K562 (cell line): ENCODE results near the gene NUP153. TPM values are rescaled to one million over a fixed set of nuclear protein-coding genes. Genes with fewer than 3 reads are reported as not detected.

ENCODE experiments used
- ILK ChIP-seq: fragments of 450-650 bp; IDR thresholded peaks from 2 replicates; pipeline ENCODE4 v1.6.1; 2016; ENCODE audit warnings: missing genetic modification characterization, low read depth, mild to moderate bottlenecking, missing compliant biosample characterization, moderate library complexity, borderline replicate concordance
- NR2C2 ChIP-seq, 2 experiments: fragments of 200-800 bp in 1 of 2; sonication (Bioruptor generic) in 1 of 2; sonication (generic) in 1 of 2; formaldehyde crosslinking in 1 of 2; IDR thresholded peaks; 2 replicates each; pipeline versions ENCODE4 v1.6.1 to v1.8.0; 2016 to 2022; ENCODE audit warnings: mild to moderate bottlenecking in 1 of 2, missing compliant biosample characterization in 1 of 2, missing genetic modification characterization in 1 of 2, missing genetic modification reagents in 1 of 2
- NR3C1 ChIP-seq: sonication (generic); formaldehyde crosslinking; IDR thresholded peaks from 2 replicates; pipeline ENCODE4 v1.8.1; 2022; ENCODE audit warnings: missing genetic modification reagents
- TAF15 ChIP-seq: fragments of 200-400 bp; formaldehyde crosslinking; IDR thresholded peaks from 2 replicates; pipeline ENCODE4 v1.6.1; 2017; ENCODE audit warnings: mild to moderate bottlenecking, low read depth, low read length, moderate library complexity
- TEAD4 ChIP-seq, 2 experiments: sonication (generic) in 1 of 2; formaldehyde crosslinking in 1 of 2; IDR thresholded peaks; 2 replicates each; pipeline versions ENCODE4 v1.6.1 to v1.8.0; 2012 to 2022; ENCODE audit warnings: borderline replicate concordance in 1 of 2, inconsistent platforms in 1 of 2, low read length in 1 of 2, mild to moderate bottlenecking in 1 of 2, missing genetic modification reagents in 1 of 2
- polyA plus RNA-seq, 8 experiments: library from polyadenylated mRNA; depleted of rRNA in 4 of 8; stranded (reverse) in 5 of 8; unstranded in 3 of 8; fragments of >200 nt; fragmentation: Nextera tagmentation in 2 of 8; fragmentation: Illumina TruSeq in 1 of 8; extraction: Ambion mirVana in 2 of 8; extraction: Trizol in 1 of 8; gene quantifications; 2 replicates each; pipeline versions ENCODE4 v1.2.1 to v1.2.3, GENCODE V29; 2011 to 2014; ENCODE audit warnings: inconsistent platforms in 1 of 8, missing spikeins in 1 of 8
- total RNA-seq, 7 experiments: library from RNA; depleted of rRNA in 6 of 7; stranded (reverse); fragments of >200 nt in 6 of 7; fragmentation: Illumina TruSeq in 2 of 7; extraction: Trizol in 2 of 7; gene quantifications; 2 replicates each; pipeline versions ENCODE4 v1.2.1 to v1.2.3, GENCODE V29; 2011 to 2021; ENCODE audit warnings: low replicate concordance in 1 of 7
- TF ChIP-seq, protein P1 (sequence below), 3 experiments: IDR thresholded peaks in 2 of 3; conservative IDR thresholded peaks in 1 of 3; 2 replicates each; pipeline ENCODE4 v1.5.1; 2011 to 2012; ENCODE audit warnings: low read length in 3 of 3, mild to moderate bottlenecking in 3 of 3, control low read depth in 2 of 3, improper control_type of control experiment in 1 of 3, inconsistent platforms in 1 of 3, low read depth in 1 of 3, mixed read lengths in 1 of 3, moderate library complexity in 1 of 3; ENCODE audit not compliant: insufficient read depth in 2 of 3
- TF ChIP-seq, protein P2 (sequence below): fragments of 450-650 bp; formaldehyde crosslinking; IDR thresholded peaks from 2 replicates; pipeline ENCODE4 v1.4.0; 2022; ENCODE audit warnings: missing genetic modification characterization

Gene NUP153
- total and polyA plus RNA-seq, 9 of the 15 experiments (the other 6 are each of a cell fraction or from before 2014, with no cell fraction given), result 21.9 to 110 (median 84.8) TPM

DNA sequence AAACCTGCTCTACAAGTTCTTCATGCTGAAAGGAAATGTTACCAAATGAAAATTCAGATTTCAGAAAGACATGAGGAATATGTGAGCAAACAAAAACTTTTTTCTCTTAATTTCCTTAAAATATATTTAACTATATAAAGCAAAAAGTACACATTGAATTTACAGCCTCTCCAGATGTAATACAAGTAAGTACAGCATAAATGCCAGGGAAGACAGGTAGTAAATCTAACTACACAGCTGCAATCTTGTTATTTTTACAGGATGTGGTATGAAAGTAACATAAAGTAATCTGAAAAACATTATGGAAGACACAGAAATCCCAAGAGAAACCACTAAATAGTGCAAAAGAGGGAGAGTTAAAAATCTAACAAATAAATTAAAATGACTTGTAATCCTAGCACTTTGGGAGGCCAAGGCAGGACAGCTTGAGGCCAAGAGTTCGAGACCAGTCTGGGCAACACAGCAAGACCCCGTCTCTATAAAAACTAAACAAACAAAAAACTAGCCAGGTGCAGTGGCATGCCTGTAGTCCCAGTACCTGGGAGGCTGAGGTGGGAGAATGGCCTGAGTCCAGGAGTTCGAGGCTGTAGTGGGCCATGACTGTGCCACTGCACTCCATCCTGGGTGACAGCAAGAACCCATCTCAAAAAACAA is 55.9 kb downstream of the NUP153 start (continued):
- TF ChIP-seq, protein P1, sequence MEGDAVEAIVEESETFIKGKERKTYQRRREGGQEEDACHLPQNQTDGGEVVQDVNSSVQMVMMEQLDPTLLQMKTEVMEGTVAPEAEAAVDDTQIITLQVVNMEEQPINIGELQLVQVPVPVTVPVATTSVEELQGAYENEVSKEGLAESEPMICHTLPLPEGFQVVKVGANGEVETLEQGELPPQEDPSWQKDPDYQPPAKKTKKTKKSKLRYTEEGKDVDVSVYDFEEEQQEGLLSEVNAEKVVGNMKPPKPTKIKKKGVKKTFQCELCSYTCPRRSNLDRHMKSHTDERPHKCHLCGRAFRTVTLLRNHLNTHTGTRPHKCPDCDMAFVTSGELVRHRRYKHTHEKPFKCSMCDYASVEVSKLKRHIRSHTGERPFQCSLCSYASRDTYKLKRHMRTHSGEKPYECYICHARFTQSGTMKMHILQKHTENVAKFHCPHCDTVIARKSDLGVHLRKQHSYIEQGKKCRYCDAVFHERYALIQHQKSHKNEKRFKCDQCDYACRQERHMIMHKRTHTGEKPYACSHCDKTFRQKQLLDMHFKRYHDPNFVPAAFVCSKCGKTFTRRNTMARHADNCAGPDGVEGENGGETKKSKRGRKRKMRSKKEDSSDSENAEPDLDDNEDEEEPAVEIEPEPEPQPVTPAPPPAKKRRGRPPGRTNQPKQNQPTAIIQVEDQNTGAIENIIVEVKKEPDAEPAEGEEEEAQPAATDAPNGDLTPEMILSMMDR (IDR thresholded peaks at IDR 0.05 in 2 of 3, conservative IDR thresholded peaks at IDR 0.05 in 1 of 3; ENCODE audit: insufficient read depth in 2 of 3, low read depth in 1 of 3, low read length in 3 of 3), result no peak
- TF ChIP-seq, protein P2, sequence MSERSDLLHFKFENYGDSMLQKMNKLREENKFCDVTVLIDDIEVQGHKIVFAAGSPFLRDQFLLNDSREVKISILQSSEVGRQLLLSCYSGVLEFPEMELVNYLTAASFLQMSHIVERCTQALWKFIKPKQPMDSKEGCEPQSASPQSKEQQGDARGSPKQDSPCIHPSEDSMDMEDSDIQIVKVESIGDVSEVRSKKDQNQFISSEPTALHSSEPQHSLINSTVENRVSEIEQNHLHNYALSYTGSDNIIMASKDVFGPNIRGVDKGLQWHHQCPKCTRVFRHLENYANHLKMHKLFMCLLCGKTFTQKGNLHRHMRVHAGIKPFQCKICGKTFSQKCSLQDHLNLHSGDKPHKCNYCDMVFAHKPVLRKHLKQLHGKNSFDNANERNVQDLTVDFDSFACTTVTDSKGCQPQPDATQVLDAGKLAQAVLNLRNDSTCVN (CRISPR knock-in tag), result no peak
- TF ChIP-seq TAF15 (no peak), NR3C1 (CRISPR knock-in tag) (no peak), ILK (tag) (no peak), NR2C2 (CRISPR knock-in tag; IDR thresholded peaks at IDR 0.05) (no peak), NR2C2 (tag; IDR thresholded peaks at IDR 0.05) (no peak), TEAD4 (IDR thresholded peaks at IDR 0.05; ENCODE audit: low read length) (no peak), TEAD4 (CRISPR knock-in tag; IDR thresholded peaks at IDR 0.05; ENCODE audit: borderline replicate concordance) (no peak)
- TF ChIP-seq, all 486 proteins: peak for 0
